ENCODE results near the gene HOPX. TPM values are rescaled to one million over a fixed set of nuclear protein-coding genes. Genes with fewer than 3 reads are reported as not detected.

HOPX gene
- total and polyA plus RNA-seq, 2 of the 4 experiments (the other 2 are of a cell fraction): 1.3 to 1.7 TPM

DNA sequence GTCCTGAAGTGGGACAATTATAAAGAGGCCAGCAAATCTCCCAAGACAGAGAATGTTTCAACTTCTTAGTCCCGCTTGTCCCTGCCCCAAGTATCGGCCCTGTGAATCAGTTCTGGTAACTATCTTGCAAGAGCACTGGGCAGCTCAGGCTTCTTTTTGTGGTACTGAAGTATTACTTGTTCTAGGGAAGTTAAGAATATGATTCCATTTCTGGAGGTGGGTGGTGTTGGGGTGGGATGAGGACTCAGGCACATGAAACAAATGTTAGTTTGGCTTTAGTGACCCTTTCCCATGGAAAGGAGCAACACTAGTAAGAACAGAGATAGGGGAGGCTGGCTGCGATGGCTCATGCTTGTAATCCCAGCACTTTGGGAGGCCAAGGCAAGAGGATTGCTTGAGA lies 28.9 kb downstream of the HOPX start:
- no peak overlapping the region for H4K91ac ChIP-seq (ENCODE audit: insufficient read depth, low read depth, low read length)
- dilution Hi-C loops (cut with HindIII; ENCODE audit: low sequenced_read_pairs, unreplicated experiment) (no loop called here), in situ Hi-C loops (cut with MboI; ENCODE audit: low sequenced_read_pairs) (no loop called here), intact Hi-C loops (cut with micrococcal nuclease) (no loop called here)
- H4K8ac ChIP-seq (ENCODE audit: low read depth in 2 of 2, low read length in 2 of 2): no peak overlapping the region
- no peak overlapping the region for H3K23ac ChIP-seq (ENCODE audit: low read depth, low read length)
- H4K20me1 ChIP-seq (ENCODE audit: insufficient read depth, low read length): no peaks in the 10 kb centered on the region
- H2BK20ac ChIP-seq (ENCODE audit: low read depth, low read length): no peak overlapping the region
- no peak overlapping the region for H3K4me3 ChIP-seq (ENCODE audit: insufficient read depth, low read depth, low read length)
- no peak overlapping the region; the same call in 2 of the 3 replicates for H2BK15ac ChIP-seq (ENCODE audit: low read depth, low read length)
- no peak overlapping the region for H3K56ac ChIP-seq (ENCODE audit: extremely low read depth, insufficient read depth, low read length)
- ATAC-seq (ENCODE audit: low read depth) (no peak), DNase-seq (no peak)
- H3K9me1 ChIP-seq (ENCODE audit: insufficient read depth, low read length): no peaks in the 10 kb centered on the region; the same call in 1 of the 2 replicates
- peaks cover 1% of the 10 kb centered on the region; the same call in 1 of the 2 replicates for H3K9me3 ChIP-seq (ENCODE audit: control insufficient read depth, insufficient read depth, low read length)
- H2AK9ac ChIP-seq (replicated peaks; ENCODE audit: low read depth, low read length, poor library complexity): no peak overlapping the region
- no peak overlapping the region for H3K14ac ChIP-seq (replicated peaks; ENCODE audit: low read depth, low read length)
- peaks cover 22% of the 10 kb centered on the region for H3K27me3 ChIP-seq (ENCODE audit: control insufficient read depth, insufficient read depth, low read length)
- no peak overlapping the region for H2AFZ ChIP-seq (replicated peaks; ENCODE audit: low read length, poor library complexity)
- no peaks in the 10 kb centered on the region for H3K79me1 ChIP-seq (ENCODE audit: low read depth in 1 of 2, low read length in 2 of 2)
- TF ChIP-seq RAD21 (IDR thresholded peaks at IDR 0.05; ENCODE audit: low read length) (no peak), CHD1 (IDR thresholded peaks at IDR 0.05; ENCODE audit: low read depth, low read length) (no peak), RCOR1 (IDR thresholded peaks at IDR 0.05; ENCODE audit: insufficient replicate concordance, low read length) (no peak), BHLHE40 (IDR thresholded peaks at IDR 0.05; ENCODE audit: low read depth, low read length) (no peak), RFX5 (IDR thresholded peaks at IDR 0.05; ENCODE audit: low read depth, low read length) (no peak), CEBPB (IDR thresholded peaks at IDR 0.05; ENCODE audit: low read depth, low read length) (no peak), SMC3 (IDR thresholded peaks at IDR 0.05; ENCODE audit: low read depth, low read length) (no peak), MXI1 (IDR thresholded peaks at IDR 0.05; ENCODE audit: borderline replicate concordance, low read depth, low read length) (no peak), POLR2A (IDR thresholded peaks at IDR 0.05; ENCODE audit: low read depth, low read length) (no peak), FOS (IDR thresholded peaks at IDR 0.05; ENCODE audit: low read depth, low read length) (no peak), MAFK (IDR thresholded peaks at IDR 0.05; ENCODE audit: low read depth, low read length) (no peak), NFE2L2 (IDR thresholded peaks at IDR 0.05; ENCODE audit: low read depth, low read length) (no peak), CTCF (conservative IDR thresholded peaks at IDR 0.05; ENCODE audit: low read depth, low read length) (no peak), USF2 (IDR thresholded peaks at IDR 0.05; ENCODE audit: low read depth, low read length) (no peak)
- TF ChIP-seq, protein P1, sequence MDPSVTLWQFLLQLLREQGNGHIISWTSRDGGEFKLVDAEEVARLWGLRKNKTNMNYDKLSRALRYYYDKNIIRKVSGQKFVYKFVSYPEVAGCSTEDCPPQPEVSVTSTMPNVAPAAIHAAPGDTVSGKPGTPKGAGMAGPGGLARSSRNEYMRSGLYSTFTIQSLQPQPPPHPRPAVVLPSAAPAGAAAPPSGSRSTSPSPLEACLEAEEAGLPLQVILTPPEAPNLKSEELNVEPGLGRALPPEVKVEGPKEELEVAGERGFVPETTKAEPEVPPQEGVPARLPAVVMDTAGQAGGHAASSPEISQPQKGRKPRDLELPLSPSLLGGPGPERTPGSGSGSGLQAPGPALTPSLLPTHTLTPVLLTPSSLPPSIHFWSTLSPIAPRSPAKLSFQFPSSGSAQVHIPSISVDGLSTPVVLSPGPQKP (IDR thresholded peaks at IDR 0.05; ENCODE audit: borderline replicate concordance, low read depth, low read length): no peak
- BruUV-seq (replicated peaks): no TSS peak
- ChIA-PET CTCF (no interaction called here), POLR2A (ENCODE audit: unreplicated experiment) (no interaction called here)
- H3K27ac ChIP-seq (ENCODE audit: insufficient read depth, low read length): no peak overlapping the region
- H3K4me2 ChIP-seq (ENCODE audit: low read depth, low read length): no peak overlapping the region
- H3K9ac ChIP-seq (ENCODE audit: low read depth, low read length): no peak overlapping the region
- no peak overlapping the region for H2BK5ac ChIP-seq (ENCODE audit: low read depth, low read length, poor library complexity, severe bottlenecking)
- H3K4ac ChIP-seq (ENCODE audit: low read depth, low read length): no peak overlapping the region
- H3K36me3 ChIP-seq (ENCODE audit: control insufficient read depth, insufficient read depth, low read length): no peaks in the 10 kb centered on the region
- no CpG with 5 or more reads among the region's 3 CpGs for WGBS, 2 experiments (ENCODE audit: extremely low coverage in 2 of 2, insufficient read length in 1 of 2)
- no peak overlapping the region for H4K5ac ChIP-seq (ENCODE audit: low read depth, low read length)
- H2AK5ac ChIP-seq (ENCODE audit: low read depth, low read length): no peak overlapping the region
- peaks cover 2% of the 10 kb centered on the region; the same call in 1 of the 2 replicates for H3K4me1 ChIP-seq (ENCODE audit: control insufficient read depth, insufficient read depth, low read length)
- no peak overlapping the region for H2BK120ac ChIP-seq (ENCODE audit: low read depth, low read length)
- H3K18ac ChIP-seq (ENCODE audit: low read depth, low read length): no peak overlapping the region
